Measurements from ENCODE around the gene DMBX1. TPM values are rescaled to one million over a fixed set of nuclear protein-coding genes. Genes with fewer than 3 reads are reported as not detected.

Gene DMBX1
- total and polyA plus RNA-seq, 4 experiments from 2014 or later: not detected

DNA sequence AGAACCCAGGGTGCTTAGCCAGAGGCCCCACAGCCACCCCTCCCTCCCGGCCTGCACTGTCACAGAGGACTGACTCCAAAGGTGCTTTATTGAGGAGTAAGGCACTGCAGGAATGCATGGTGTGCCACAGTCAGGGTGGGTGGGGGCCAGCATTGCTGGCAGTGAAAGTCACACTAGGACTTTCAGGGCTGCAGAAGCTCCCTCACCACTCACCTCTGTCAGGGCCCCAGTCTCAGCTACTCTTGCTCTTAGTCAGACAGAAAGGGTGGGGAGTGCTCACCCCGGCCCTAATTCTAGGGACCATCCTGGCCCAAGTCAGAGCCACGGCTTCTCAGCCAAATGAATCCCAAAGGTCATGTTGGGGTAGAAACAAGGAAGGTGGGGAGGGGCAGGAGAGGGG, 42.5 kb downstream of the DMBX1 start:
- H3K27ac ChIP-seq (ENCODE audit: low read depth, low read length): no peak overlapping the region
- no peaks in the 10 kb centered on the region for H3K9me3 Mint-ChIP-seq
- DNase-seq: no peak
- peak overlapping the region in 1 of 7 donors; percentile 4 for H3K27ac Mint-ChIP-seq
- POLR2A ChIA-PET (ENCODE audit: partially characterized antibody): interaction anchor here (1.4 kb wide), 1 partner anchor 135 kb away, joined by 6 read pairs; no protein-coding TSS in a partner anchor
- no peaks in the 10 kb centered on the region for H3K36me3 Mint-ChIP-seq
- no peak overlapping the region for H3K4me3 ChIP-seq (ENCODE audit: low read length in 2 of 2)
- intact Hi-C loops (cut with micrococcal nuclease): loop anchor here (2.0 to 10.0 kb wide), 2 partner anchors 17 to 73 kb away; partner anchors contain the start of gene MKNK1
- H3K4me3 Mint-ChIP-seq: peak overlapping the region in 3 of 8 donors; percentile 10 to 41 (median 17)
- peaks cover 6% of the 10 kb centered on the region for H3K4me1 ChIP-seq (ENCODE audit: insufficient read depth, low read length)
- no peaks in the 10 kb centered on the region for H3K27me3 ChIP-seq (ENCODE audit: insufficient read depth, low read length)
- CTCF ChIA-PET (ENCODE audit: partially characterized antibody): interaction anchor here (0.8 to 2.1 kb wide), 6 partner anchors 14 to 194 kb away, joined by 3 to 5 read pairs (median 4); no protein-coding TSS in a partner anchor
- peaks cover 11 to 16% of the 10 kb centered on the region in 2 donors for H3K27me3 Mint-ChIP-seq
- no peaks in the 10 kb centered on the region for H3K9me3 ChIP-seq (ENCODE audit: control insufficient read depth in 1 of 2, low read length in 2 of 2)
- peaks cover 9 to 21% (median 11%) of the 10 kb centered on the region in 4 donors for H3K4me1 Mint-ChIP-seq
- no peaks in the 10 kb centered on the region for H3K36me3 ChIP-seq (ENCODE audit: insufficient read depth, low read length)

DNA sequence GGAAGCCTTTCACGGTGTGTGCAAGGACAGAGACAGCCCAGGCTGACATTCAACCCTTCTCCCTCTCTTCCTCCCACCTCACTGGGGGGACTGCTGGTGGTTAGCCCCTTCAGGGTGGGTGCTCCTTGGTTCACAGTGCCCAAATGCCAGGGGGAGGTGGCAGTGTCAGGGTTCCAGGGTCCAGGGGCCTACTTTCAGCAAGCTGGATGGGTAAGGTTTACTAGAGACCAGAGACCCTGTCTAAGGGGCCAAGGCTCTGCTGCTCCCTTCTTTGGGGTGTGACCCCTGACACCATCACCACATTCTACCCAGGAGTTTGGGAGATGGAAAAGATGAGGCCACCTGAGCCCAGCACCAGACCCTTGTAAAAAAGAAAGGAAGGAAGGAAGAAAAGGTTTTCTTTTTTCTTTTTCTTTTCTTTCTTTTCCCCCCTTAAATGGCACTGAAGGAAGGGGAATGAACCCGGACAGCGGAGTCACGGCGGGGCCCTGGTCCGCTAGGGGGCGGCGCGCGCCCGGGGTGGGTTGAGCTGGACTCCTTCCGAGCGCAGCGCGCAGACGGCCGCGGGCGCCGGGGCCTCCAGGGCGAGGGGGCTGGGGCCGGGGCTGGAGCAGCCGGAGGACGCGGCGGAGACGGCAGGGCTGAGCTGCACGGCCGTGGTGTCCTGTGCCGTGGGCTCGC, 43.0 kb downstream of the DMBX1 start:
- H3K4me1 ChIP-seq (ENCODE audit: insufficient read depth, low read length): peaks cover 6% of the 10 kb centered on the region
- H3K9me3 ChIP-seq (ENCODE audit: control insufficient read depth in 1 of 2, low read length in 2 of 2): no peaks in the 10 kb centered on the region
- H3K27ac ChIP-seq (ENCODE audit: low read depth, low read length): no peak overlapping the region
- no peaks in the 10 kb centered on the region for H3K36me3 ChIP-seq (ENCODE audit: insufficient read depth, low read length)
- Mint-ChIP-seq H3K36me3 (no peaks in the 10 kb centered on the region), H3K9me3 (no peaks in the 10 kb centered on the region), H3K27me3 (peaks cover 11 to 15% of the 10 kb centered on the region in 2 donors), H3K4me3 (peak overlapping the region in 7 of 8 donors; percentile 10 to 68 (median 41)), H3K27ac (peak overlapping the region in 3 of 7 donors; percentile 27 to 66 (median 39)), H3K4me1 (peaks cover 9 to 21% (median 11%) of the 10 kb centered on the region in 4 donors)
- DNase-seq: peak; percentile 47 to 67 (median 63)
- intact Hi-C loops (cut with micrococcal nuclease): loop anchor here (2.0 to 10.0 kb wide), 2 partner anchors 16 to 72 kb away; partner anchors contain the start of gene MKNK1
- POLR2A ChIA-PET (ENCODE audit: partially characterized antibody): interaction anchor here (1.4 to 1.7 kb wide), 5 partner anchors 72 to 192 kb away, joined by 4 to 11 read pairs (median 4); partner anchors contain the start of genes EFCAB14, MKNK1 and MOB3C
- CTCF ChIA-PET (ENCODE audit: partially characterized antibody): interaction anchor here (0.6 to 2.1 kb wide), 18 partner anchors 10 to 847 kb away, joined by 3 to 19 read pairs (median 4); partner anchors contain the start of genes GPBP1L1 and MOB3C
- H3K27me3 ChIP-seq (ENCODE audit: insufficient read depth, low read length): no peaks in the 10 kb centered on the region
- no peak overlapping the region for H3K4me3 ChIP-seq (ENCODE audit: low read length in 2 of 2)

DNA sequence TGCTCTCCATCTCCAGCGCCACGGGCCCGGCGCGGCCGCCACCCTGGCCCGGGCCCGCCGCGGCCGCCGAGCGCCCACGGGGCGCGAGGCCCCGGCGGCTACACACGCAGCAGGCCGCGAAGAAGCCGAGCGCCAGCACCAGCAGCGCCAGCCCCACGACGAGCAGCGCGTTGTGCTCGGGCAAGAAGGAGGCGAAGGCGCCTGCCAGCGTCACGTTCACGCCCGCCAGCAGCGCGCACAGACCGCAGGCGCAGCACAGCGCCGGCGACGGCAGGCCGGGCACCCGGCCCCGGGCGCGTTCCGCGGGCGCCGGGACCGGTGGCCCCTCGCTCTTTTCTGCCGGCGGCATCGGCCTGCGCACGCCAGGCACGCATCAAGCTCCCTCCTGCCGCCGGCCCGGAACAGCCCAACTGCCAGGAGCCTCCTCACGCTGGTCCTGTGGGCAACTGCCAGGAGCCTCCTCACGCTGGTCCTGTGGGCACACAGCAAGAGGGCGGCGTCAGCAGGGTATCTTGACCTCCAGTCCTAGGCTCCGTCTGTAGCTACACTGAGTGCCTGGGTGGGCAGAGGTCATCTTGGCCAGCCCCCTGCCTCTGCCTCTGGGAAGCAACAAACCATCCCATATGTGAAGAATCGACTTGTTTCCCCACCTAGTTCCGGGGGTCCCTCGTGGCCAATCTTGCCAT, 43.7 kb downstream of the DMBX1 start:
- H3K27me3 ChIP-seq (ENCODE audit: insufficient read depth, low read length): no peaks in the 10 kb centered on the region
- Mint-ChIP-seq H3K27me3 (peaks cover 7 to 10% of the 10 kb centered on the region in 2 donors), H3K27ac (peak overlapping the region in 6 of 7 donors; percentile 71 to 92 (median 86)), H3K9me3 (no peaks in the 10 kb centered on the region), H3K4me1 (peaks cover 6 to 16% (median 10%) of the 10 kb centered on the region in 4 donors), H3K36me3 (no peaks in the 10 kb centered on the region), H3K4me3 (peak overlapping the region; percentile 81 to 93 (median 86))
- DNase-seq: peak; percentile 53 to 67 (median 58)
- intact Hi-C loops (cut with micrococcal nuclease): loop anchor here (2.0 to 10.0 kb wide), 2 partner anchors 15 to 71 kb away; partner anchors contain the start of gene MKNK1
- CTCF ChIA-PET (ENCODE audit: partially characterized antibody): interaction anchor here (0.6 to 2.4 kb wide), 20 partner anchors 7 to 847 kb away, joined by 3 to 19 read pairs (median 4); partner anchors contain the start of genes GPBP1L1 and MOB3C
- H3K27ac ChIP-seq (ENCODE audit: low read depth, low read length): no peak overlapping the region
- no peaks in the 10 kb centered on the region for H3K9me3 ChIP-seq (ENCODE audit: control insufficient read depth in 1 of 2, low read length in 2 of 2)
- H3K4me1 ChIP-seq (ENCODE audit: insufficient read depth, low read length): peaks cover 6% of the 10 kb centered on the region
- POLR2A ChIA-PET (ENCODE audit: partially characterized antibody): interaction anchor here (0.9 to 1.7 kb wide), 6 partner anchors 15 to 192 kb away, joined by 3 to 11 read pairs (median 4); partner anchors contain the start of genes EFCAB14, MKNK1 and MOB3C
- H3K4me3 ChIP-seq (ENCODE audit: low read length in 2 of 2): peak overlapping the region in 1 of 2 donors; percentile 48
- no peaks in the 10 kb centered on the region for H3K36me3 ChIP-seq (ENCODE audit: insufficient read depth, low read length)

DNA sequence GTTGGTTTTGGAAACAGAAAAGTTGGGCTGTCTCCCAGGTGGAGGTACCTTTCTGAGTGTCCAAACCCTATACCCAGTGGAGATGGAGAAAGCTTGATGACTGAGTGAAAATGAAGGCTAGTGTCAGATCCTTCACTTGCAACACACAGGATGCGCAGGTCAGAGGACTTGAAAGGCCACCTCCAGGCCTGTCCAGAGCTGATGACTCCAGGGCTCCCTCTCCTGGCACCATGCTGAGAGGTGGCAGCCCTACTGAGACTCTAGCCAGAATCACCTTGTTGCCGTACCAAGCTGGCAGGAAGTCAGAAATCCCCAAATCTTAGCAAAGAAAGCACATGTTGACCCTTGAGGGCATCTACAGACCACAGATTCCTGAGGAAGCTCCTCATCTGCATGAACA, 45.4 kb downstream of the DMBX1 start:
- no peak overlapping the region for H3K4me3 ChIP-seq (ENCODE audit: low read length in 2 of 2)
- intact Hi-C loops (cut with micrococcal nuclease): loop anchor here (10.0 kb wide), 1 partner anchor 70 kb away; the partner anchor contains the start of gene MKNK1
- H3K4me1 Mint-ChIP-seq: peaks cover 5 to 10% (median 7%) of the 10 kb centered on the region in 4 donors
- H3K27me3 ChIP-seq (ENCODE audit: insufficient read depth, low read length): no peaks in the 10 kb centered on the region
- no peaks in the 10 kb centered on the region for H3K9me3 Mint-ChIP-seq
- ChIA-PET POLR2A (ENCODE audit: partially characterized antibody) (interaction anchor here (1.5 kb wide), 1 partner anchor 69 kb away, joined by 6 read pairs; the partner anchor contains the start of gene MKNK1), CTCF (ENCODE audit: partially characterized antibody) (interaction anchor here (0.8 to 2.4 kb wide), 7 partner anchors 8 to 191 kb away, joined by 3 to 8 read pairs (median 4); no protein-coding TSS in a partner anchor)
- peaks cover 6% of the 10 kb centered on the region for H3K4me1 ChIP-seq (ENCODE audit: insufficient read depth, low read length)
- H3K27me3 Mint-ChIP-seq: peaks cover 0 to 3% of the 10 kb centered on the region in 2 donors
- no peak overlapping the region for H3K27ac ChIP-seq (ENCODE audit: low read depth, low read length)
- H3K36me3 ChIP-seq (ENCODE audit: insufficient read depth, low read length): no peaks in the 10 kb centered on the region
- no peak for DNase-seq
- H3K27ac Mint-ChIP-seq: no peak overlapping the region
- H3K4me3 Mint-ChIP-seq: peak overlapping the region in 3 of 8 donors; percentile 11 to 42 (median 26)
- H3K9me3 ChIP-seq (ENCODE audit: control insufficient read depth in 1 of 2, low read length in 2 of 2): no peaks in the 10 kb centered on the region
- no peaks in the 10 kb centered on the region for H3K36me3 Mint-ChIP-seq

DNA sequence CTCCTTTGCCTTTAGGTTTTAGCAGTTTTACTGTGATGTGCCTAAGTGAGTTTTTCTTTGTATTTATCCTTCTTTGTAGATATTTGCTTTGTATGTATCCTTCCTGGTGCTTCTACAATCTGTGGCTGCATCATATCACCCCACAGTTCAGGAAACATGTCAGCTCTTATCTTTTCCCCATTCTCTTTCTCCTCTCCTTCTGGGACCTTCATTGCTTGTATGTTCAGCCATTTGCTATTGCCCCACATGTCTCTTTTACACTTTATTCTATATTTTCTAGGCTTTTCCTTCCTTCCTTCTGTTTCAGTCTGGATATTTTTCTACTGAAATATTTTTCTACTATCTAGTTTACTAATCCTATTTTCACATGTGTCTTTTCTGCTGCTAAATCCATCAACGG, 46.9 kb downstream of the DMBX1 start:
- intact Hi-C loops (cut with micrococcal nuclease): loop anchor here (10.0 kb wide), 1 partner anchor 68 kb away; the partner anchor contains the start of gene MKNK1
- Histone ChIP-seq H3K9me3 (ENCODE audit: control insufficient read depth in 1 of 2, low read length in 2 of 2) (no peaks in the 10 kb centered on the region), H3K4me3 (ENCODE audit: low read length in 2 of 2) (no peak overlapping the region), H3K27me3 (ENCODE audit: insufficient read depth, low read length) (no peaks in the 10 kb centered on the region), H3K4me1 (ENCODE audit: insufficient read depth, low read length) (peaks cover 6% of the 10 kb centered on the region), H3K36me3 (ENCODE audit: insufficient read depth, low read length) (no peaks in the 10 kb centered on the region), H3K27ac (ENCODE audit: low read depth, low read length) (no peak overlapping the region)
- no peaks in the 10 kb centered on the region for H3K36me3 Mint-ChIP-seq
- H3K4me3 Mint-ChIP-seq: no peak overlapping the region
- no peaks in the 10 kb centered on the region for H3K9me3 Mint-ChIP-seq
- no peak for DNase-seq
- ChIA-PET CTCF (ENCODE audit: partially characterized antibody) (no interaction called here), POLR2A (ENCODE audit: partially characterized antibody) (no interaction called here)
- H3K4me1 Mint-ChIP-seq: peaks cover 5 to 10% (median 7%) of the 10 kb centered on the region in 4 donors
- H3K27me3 Mint-ChIP-seq: peaks cover 2 to 5% of the 10 kb centered on the region in 2 donors
- no peak overlapping the region for H3K27ac Mint-ChIP-seq

DNA sequence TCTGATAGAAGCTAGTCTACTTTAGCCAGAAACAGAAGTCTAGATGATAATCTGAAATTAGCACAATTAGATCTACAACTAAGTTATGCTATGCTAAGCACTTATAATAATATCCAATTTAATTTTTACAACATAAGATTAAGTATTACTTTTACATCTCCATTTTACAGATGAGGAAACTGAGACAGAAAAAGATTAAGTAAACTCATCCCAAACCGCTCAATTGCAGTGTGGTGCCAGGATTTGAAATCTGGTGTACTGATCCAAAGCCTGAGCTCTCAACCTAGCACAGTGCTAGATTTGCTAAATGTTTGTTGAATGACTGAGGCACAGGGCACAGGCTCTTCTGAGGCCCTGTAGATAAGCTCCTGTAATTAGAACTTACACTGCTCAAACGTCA, 48.0 kb downstream of the DMBX1 start:
- Mint-ChIP-seq H3K4me3 (no peak overlapping the region), H3K36me3 (no peaks in the 10 kb centered on the region), H3K4me1 (peaks cover 5 to 10% (median 7%) of the 10 kb centered on the region in 4 donors), H3K9me3 (no peaks in the 10 kb centered on the region), H3K27ac (no peak overlapping the region), H3K27me3 (peaks cover 7 to 8% of the 10 kb centered on the region in 2 donors)
- Histone ChIP-seq H3K4me1 (ENCODE audit: insufficient read depth, low read length) (peaks cover 6% of the 10 kb centered on the region), H3K27me3 (ENCODE audit: insufficient read depth, low read length) (no peaks in the 10 kb centered on the region), H3K36me3 (ENCODE audit: insufficient read depth, low read length) (no peaks in the 10 kb centered on the region), H3K4me3 (ENCODE audit: low read length in 2 of 2) (no peak overlapping the region), H3K27ac (ENCODE audit: low read depth, low read length) (no peak overlapping the region), H3K9me3 (ENCODE audit: control insufficient read depth in 1 of 2, low read length in 2 of 2) (no peaks in the 10 kb centered on the region)
- CTCF ChIA-PET (ENCODE audit: partially characterized antibody): interaction anchor here (1.4 kb wide), 2 partner anchors 9 to 91 kb away, joined by 4 to 6 read pairs; no protein-coding TSS in a partner anchor
- POLR2A ChIA-PET (ENCODE audit: partially characterized antibody): interaction anchor here (0.9 kb wide), 1 partner anchor 15 kb away, joined by 3 read pairs; no protein-coding TSS in a partner anchor
- DNase-seq: no peak
- intact Hi-C loops (cut with micrococcal nuclease): loop anchor here (10.0 kb wide), 1 partner anchor 67 kb away; the partner anchor contains the start of gene MKNK1
